Retina (tissue), 1 donor: Measurements from ENCODE around the gene AGPAT2.
"Not testable (repeated sequence)": the region's sequence is repeated elsewhere in the genome, so short reads cannot be mapped to it uniquely, and the experiment has no call there.

ENCODE experiments used
- DNase-seq: peaks from one replicate; pipeline ENCODE4 v3.0.0-alpha.2; 2016

The AGPAT2 gene

GRCh38 chr9:136720251-136720897 is 33.1 kb upstream of the AGPAT2 start:
- peak; percentile 84 for DNase-seq

GRCh38 chr9:136719195-136719880 is 32.1 kb upstream of the AGPAT2 start:
- no peak for DNase-seq

- no peak for DNase-seq
Observed at GRCh38 chr9:136718345-136719194, 31.3 kb upstream of the AGPAT2 start.

GRCh38 chr9:136717399-136717798 is 30.1 kb upstream of the AGPAT2 start:
- no peak for DNase-seq

- DNase-seq: no peak
Observed at GRCh38 chr9:136714893-136715274, 27.6 kb upstream of the AGPAT2 start.

GRCh38 chr9:136714096-136714892 is 27.0 kb upstream of the AGPAT2 start:
- no peak for DNase-seq

- no peak for DNase-seq
Observed at GRCh38 chr9:136713550-136713949, 26.3 kb upstream of the AGPAT2 start.

- DNase-seq: peak; percentile 57
Observed at GRCh38 chr9:136712690-136713544, 25.7 kb upstream of the AGPAT2 start.

- DNase-seq: peak; percentile 89
Observed at GRCh38 chr9:136711751-136712689, 24.8 kb upstream of the AGPAT2 start, which contains the start of gene DIPK1B. TSS of gene DIPK1B (plus strand) at chr9:136712572. CDS start at chr9:136712666, 94 bp downstream.

GRCh38 chr9:136711219-136711648 is 24.0 kb upstream of the AGPAT2 start:
- not testable (repeated sequence) for DNase-seq

- no peak for DNase-seq
Observed at GRCh38 chr9:136710543-136710942, 23.3 kb upstream of the AGPAT2 start.

- no peak for DNase-seq
Observed at GRCh38 chr9:136709454-136710109, 22.3 kb upstream of the AGPAT2 start.

- no peak for DNase-seq
Observed at GRCh38 chr9:136707849-136708517, 20.7 kb upstream of the AGPAT2 start.

GRCh38 chr9:136707011-136707410 is 19.8 kb upstream of the AGPAT2 start:
- DNase-seq: no peak

GRCh38 chr9:136705564-136705963 is 18.3 kb upstream of the AGPAT2 start:
- no peak for DNase-seq

GRCh38 chr9:136704741-136705140 is 17.5 kb upstream of the AGPAT2 start:
- not testable (repeated sequence) for DNase-seq

GRCh38 chr9:136703276-136703860 is 16.1 kb upstream of the AGPAT2 start:
- DNase-seq: no peak

GRCh38 chr9:136701668-136702053 is 14.4 kb upstream of the AGPAT2 start:
- DNase-seq: no peak
